A549 (cell line): ENCODE results near the gene ALCAM. TPM values are rescaled to one million over a fixed set of nuclear protein-coding genes. Genes with fewer than 3 reads are reported as not detected.

Experiments used
- ATAC-seq, 2 experiments: fragments of 200-7000 bp in 1 of 2; fragments of >200 bp in 1 of 2; cut with Nextera tagmentation in 1 of 2; cut with Tn5 transposase in 1 of 2; 3 replicates each; pipeline versions ENCODE4 v1.8.0 to v1.9.1; 2018 to 2020; ENCODE audit warnings: mild to moderate bottlenecking in 1 of 2, moderate library complexity in 1 of 2
- CTCF ChIA-PET: fragments of 300-600 bp; sonication (Branson Sonifier 250); formaldehyde crosslinking; extraction: SDS; loops from one replicate; lab custom pipeline; 2021; ENCODE audit warnings: antibody characterized with exemption, inconsistent platforms; lab: Yijun Ruan, JAX
- POLR2A ChIA-PET: fragments of 350-600 bp; formaldehyde crosslinking; extraction: SDS; loops from one replicate; lab custom pipeline; 2021; ENCODE audit warnings: antibody characterized with exemption, inconsistent platforms; lab: Yijun Ruan, JAX
- DNase-seq, 2 experiments: peaks; one replicate each; pipeline versions ENCODE4 v3.0.0 to v3.0.0-alpha.2; 2011 to 2016; ENCODE audit warnings: low read depth in 1 of 2, low spot score in 1 of 2
- FAIRE-seq: peaks from 2 replicates; lab custom pipeline; 2011; peaks lifted over from hg19 to GRCh38; lab: Jason Lieb, UNC
- H3K27ac ChIP-seq, 2 experiments: fragments of >200 bp; sonication (Bioruptor Twin); formaldehyde crosslinking; 3 replicates each; pipeline ENCODE4 v1.5.1; 2016 to 2017
- H3K4me1 ChIP-seq: fragments of >200 bp; sonication (Bioruptor Twin); formaldehyde crosslinking; 3 replicates; pipeline ENCODE4 v1.6.1; 2016
- H3K4me2 ChIP-seq: fragments of >200 bp; sonication (Bioruptor Twin); formaldehyde crosslinking; 3 replicates; pipeline ENCODE4 v1.6.1; 2016
- H3K4me3 ChIP-seq: fragments of >200 bp; sonication (Bioruptor Twin); formaldehyde crosslinking; 3 replicates; pipeline ENCODE4 v1.5.1; 2016
- H3K9me3 ChIP-seq: fragments of >200 bp; sonication (Bioruptor Twin); formaldehyde crosslinking; 3 replicates; pipeline ENCODE4 v1.6.1; 2016
- BCL3 ChIP-seq: fragments of >200 bp; sonication (Bioruptor Twin); formaldehyde crosslinking; IDR thresholded peaks from 3 replicates; pipeline ENCODE4 v1.6.1; 2016
- CHD4 ChIP-seq: fragments of 200-600 bp; sonication (generic); IDR thresholded peaks from 2 replicates; pipeline ENCODE4 v1.6.1; 2016; ENCODE audit warnings: antibody characterized with exemption, mild to moderate bottlenecking, borderline replicate concordance
- E2F6 ChIP-seq: IDR thresholded peaks from 2 replicates; pipeline ENCODE4 v1.6.1; 2012; ENCODE audit warnings: low read depth, borderline replicate concordance
- EHF ChIP-seq: fragments of 250-450 bp; sonication (Bioruptor Pico); IDR thresholded peaks from 2 replicates; pipeline ENCODE4 v1.5.0; 2020; ENCODE audit warnings: mild to moderate bottlenecking
- EHMT2 ChIP-seq: fragments of 200-600 bp; sonication (generic); IDR thresholded peaks from 2 replicates; pipeline ENCODE4 v1.6.1; 2016; ENCODE audit warnings: antibody characterized with exemption, low read depth, mild to moderate bottlenecking, moderate library complexity
- ELK1 ChIP-seq: fragments of 150-350 bp; IDR thresholded peaks from 2 replicates; pipeline ENCODE4 v1.6.1; 2014; ENCODE audit warnings: low read depth, mild to moderate bottlenecking, low read length
- FOSB ChIP-seq: fragments of 250-450 bp; sonication (Bioruptor Pico); IDR thresholded peaks from 2 replicates; pipeline ENCODE4 v1.5.0; 2020; ENCODE audit warnings: mild to moderate bottlenecking, moderate library complexity
- FOXS1 ChIP-seq: fragments of 250-450 bp; sonication (Bioruptor Pico); IDR thresholded peaks from 2 replicates; pipeline ENCODE4 v1.5.0; 2020; ENCODE audit warnings: mild to moderate bottlenecking, moderate library complexity
- GATA3 ChIP-seq: IDR thresholded peaks from 2 replicates; pipeline ENCODE4 v1.6.1; 2012; ENCODE audit warnings: borderline replicate concordance
- HDAC2 ChIP-seq: fragments of 200-600 bp; sonication (generic); IDR thresholded peaks from 2 replicates; pipeline ENCODE4 v1.6.1; 2016
- HEYL ChIP-seq: fragments of 250-450 bp; sonication (Bioruptor Pico); IDR thresholded peaks from 2 replicates; pipeline ENCODE4 v1.8.0; 2021; ENCODE audit warnings: mild to moderate bottlenecking, moderate library complexity
- HOXB5 ChIP-seq: fragments of 250-450 bp; sonication (Bioruptor Pico); IDR thresholded peaks from 2 replicates; pipeline ENCODE4 v1.5.0; 2020; ENCODE audit warnings: mild to moderate bottlenecking, moderate library complexity
- JUN ChIP-seq, 2 experiments: fragments of >200 bp; sonication (Bioruptor Twin); formaldehyde crosslinking; IDR thresholded peaks; 2 replicates in 1 of 2; 3 replicates in 1 of 2; pipeline ENCODE4 v1.6.1; 2016 to 2017
- JUNB ChIP-seq: fragments of >200 bp; sonication (Bioruptor Twin); formaldehyde crosslinking; IDR thresholded peaks from 2 replicates; pipeline ENCODE4 v1.6.1; 2016
- MAFK ChIP-seq: fragments of 450-650 bp; IDR thresholded peaks from 2 replicates; pipeline ENCODE4 v1.6.1; 2014; ENCODE audit not compliant: partially characterized antibody
- MAX ChIP-seq: IDR thresholded peaks from 2 replicates; pipeline ENCODE4 v1.6.1; 2012
- NPAS2 ChIP-seq: fragments of 250-450 bp; sonication (Bioruptor Pico); IDR thresholded peaks from 2 replicates; pipeline ENCODE4 v1.8.0; 2022; ENCODE audit warnings: mild to moderate bottlenecking, moderate library complexity, borderline replicate concordance
- NR3C1 ChIP-seq: fragments of >200 bp; sonication (Bioruptor Twin); formaldehyde crosslinking; IDR thresholded peaks from 3 replicates; pipeline ENCODE4 v1.6.1; 2017
- PBX3 ChIP-seq: IDR thresholded peaks from 2 replicates; pipeline ENCODE4 v1.6.1; 2012
- POLR2AphosphoS2 ChIP-seq: conservative IDR thresholded peaks from 2 replicates; pipeline ENCODE4 v1.6.1; 2012; ENCODE audit warnings: low read length, improper control_type of control experiment, inconsistent platforms
- SMC3 ChIP-seq: fragments of >200 bp; sonication (Bioruptor Twin); formaldehyde crosslinking; IDR thresholded peaks from 3 replicates; pipeline ENCODE4 v1.6.1; 2018; ENCODE audit warnings: inconsistent platforms
- SREBF2 ChIP-seq: fragments of 450-650 bp; IDR thresholded peaks from 2 replicates; pipeline ENCODE4 v1.6.1; 2014; ENCODE audit warnings: mild to moderate bottlenecking, moderate library complexity
- TP53 ChIP-seq: fragments of 250-450 bp; sonication (Bioruptor Pico); IDR thresholded peaks from 2 replicates; pipeline ENCODE4 v1.5.0; 2021; ENCODE audit warnings: mild to moderate bottlenecking, moderate library complexity
- ZC3H11A ChIP-seq: fragments of 450-650 bp; IDR thresholded peaks from 2 replicates; pipeline ENCODE4 v1.6.1; 2014; ENCODE audit warnings: antibody characterized with exemption, mild to moderate bottlenecking
- WGBS: methylation state at CpG from one replicate; pipeline ENCODE4 v1.1.6; 2017; ENCODE audit errors: missing lambda C conversion rate; 5-methylcytosine and 5-hydroxymethylcytosine counted together
- polyA plus RNA-seq, 4 experiments: library from polyadenylated mRNA; depleted of rRNA in 3 of 4; stranded (reverse); fragments of >200 nt; fragmentation: RNase III in 1 of 4; extraction: RNeasy Plus Mini Kit Qiagen cat#74134 plus additional on column Dnase treatment in 1 of 4; gene quantifications; 2 replicates in 3 of 4; 3 replicates in 1 of 4; pipeline ENCODE4 v1.2.3, GENCODE V29; 2011 to 2017

Gene ALCAM
- polyA plus RNA-seq, 2 of the 4 experiments (the other 2 are of a cell fraction), result 57.1 to 145 TPM

- WGBS, result 33% methylated on average over 1 of the region's 1 CpG
- ATAC-seq, result no peak
- Histone ChIP-seq H3K4me3 (no peak overlapping the region), H3K4me1 (no peaks in the 10 kb centered on the region), H3K9me3 (no peaks in the 10 kb centered on the region), H3K27ac (no peak overlapping the region), H3K4me2 (no peak overlapping the region)
- no peak for TF ChIP-seq SREBF2
- TF ChIP-seq POLR2AphosphoS2, result no peak
- no peak for TF ChIP-seq EHMT2
- no peak for TF ChIP-seq ZC3H11A
- TF ChIP-seq JUN (IDR thresholded peaks at IDR 0.05), result no peak
- no peak for TF ChIP-seq GATA3
- TF ChIP-seq FOXS1 (CRISPR knock-in tag), result no peak
- no peak for TF ChIP-seq JUNB
- no peak for TF ChIP-seq NPAS2 (CRISPR knock-in tag)
- no peak for TF ChIP-seq MAX
- no peak for TF ChIP-seq FOSB (CRISPR knock-in tag)
- TF ChIP-seq MAFK, result no peak
- TF ChIP-seq E2F6, result no peak
- TF ChIP-seq HDAC2, result no peak
- TF ChIP-seq BCL3, result no peak
- TF ChIP-seq HOXB5 (CRISPR knock-in tag), result no peak
- TF ChIP-seq TP53 (CRISPR knock-in tag), result no peak
- no peak for TF ChIP-seq EHF (CRISPR knock-in tag)
- ChIA-PET CTCF (no interaction called here), POLR2A (no interaction called here)
- no peak for FAIRE-seq
- DNase-seq, result no peak
These were observed 18.4 kb upstream of the ALCAM start for GRCh38 chr3:105348307-105348706.

GRCh38 chr3:105349684-105350387 lies 16.9 kb upstream of the ALCAM start:
- no peak for FAIRE-seq

More at GRCh38 chr3:105349684-105350387, 16.9 kb upstream of the ALCAM start:
- no peak overlapping the region for H3K27ac ChIP-seq
- CTCF ChIA-PET, result no interaction called here
- H3K4me3 ChIP-seq, result no peak overlapping the region
- H3K9me3 ChIP-seq, result no peaks in the 10 kb centered on the region
- WGBS, result 48% methylated on average over 2 of the region's 2 CpGs
- ATAC-seq (no peak), DNase-seq (no peak)
- H3K4me2 ChIP-seq, result no peak overlapping the region
- no peak for TF ChIP-seq ELK1
- no peak for TF ChIP-seq PBX3
- TF ChIP-seq CHD4, result no peak
- TF ChIP-seq SMC3, result no peak
- TF ChIP-seq NPAS2 (CRISPR knock-in tag), result no peak
- no peak for TF ChIP-seq EHMT2
- no peak for TF ChIP-seq NR3C1
- TF ChIP-seq HEYL, result no peak
- H3K4me1 ChIP-seq, result 0 out of 3 replicates have a peak, but pooled peaks cover under 1% of the 10 kb centered on the region
- POLR2A ChIA-PET, result no interaction called here
